NOMO-1 (cell line): Measurements from ENCODE around the gene BATF3.

Source experiments
- DNase-seq, 2 experiments: peaks; one replicate each; lab custom pipeline; 2025; ENCODE audit not compliant: unreplicated experiment in 2 of 2; lab: John Stamatoyannopoulos, UW

Gene BATF3

GRCh38 chr1:212685429-212685828 lies 14.2 kb downstream of the BATF3 start:
- no peak for DNase-seq

- DNase-seq = no peak
Observed at GRCh38 chr1:212684521-212685090, 15.0 kb downstream of the BATF3 start.

GRCh38 chr1:212684076-212684475 lies 15.6 kb downstream of the BATF3 start:
- DNase-seq = no peak

GRCh38 chr1:212683357-212683722 lies 16.3 kb downstream of the BATF3 start:
- DNase-seq = peak; percentile 74 to 84

GRCh38 chr1:212680680-212681389 lies 18.8 kb downstream of the BATF3 start:
- DNase-seq = peak in 1 of 2 experiments; percentile 57

GRCh38 chr1:212678456-212679410 lies 20.9 kb downstream of the BATF3 start:
- DNase-seq = peak in 1 of 2 experiments; percentile 84

GRCh38 chr1:212677573-212677972 lies 22.1 kb downstream of the BATF3 start:
- no peak for DNase-seq

- DNase-seq = no peak
Observed at GRCh38 chr1:212677136-212677535, 22.5 kb downstream of the BATF3 start.

- no peak for DNase-seq
Observed at GRCh38 chr1:212675675-212676074, 24.0 kb downstream of the BATF3 start.

- DNase-seq = no peak
Observed at GRCh38 chr1:212674872-212675271, 24.8 kb downstream of the BATF3 start.

- DNase-seq = peak; percentile 84 to 98
Observed at GRCh38 chr1:212671342-212672031, 28.2 kb downstream of the BATF3 start.

- DNase-seq = no peak
Observed at GRCh38 chr1:212670882-212671281, 28.8 kb downstream of the BATF3 start.

- DNase-seq = no peak
Observed at GRCh38 chr1:212670301-212670700, 29.3 kb downstream of the BATF3 start.

GRCh38 chr1:212669600-212669999 lies 30.0 kb downstream of the BATF3 start:
- DNase-seq = no peak

GRCh38 chr1:212669102-212669501 lies 30.5 kb downstream of the BATF3 start:
- DNase-seq = peak; percentile 58 to 76

- DNase-seq = no peak
Observed at GRCh38 chr1:212668477-212668876, 31.2 kb downstream of the BATF3 start.

- DNase-seq = no peak
Observed at GRCh38 chr1:212667223-212668139, 32.2 kb downstream of the BATF3 start.

GRCh38 chr1:212666116-212666775 lies 33.4 kb downstream of the BATF3 start:
- no peak for DNase-seq
